CD4-positive, alpha-beta T cell (primary cell): ENCODE data around the gene KRTAP10-1. TPM values are rescaled to one million over a fixed set of nuclear protein-coding genes. Genes with fewer than 3 reads are reported as not detected.

Experiments used
- ATAC-seq: fragments of 200-7000 bp; cut with Tn5 transposase; one replicate; pipeline ENCODE4 v1.10.0; 2022; ENCODE audit warnings: mild to moderate bottlenecking; ENCODE audit not compliant: poor library complexity
- CTCF ChIA-PET: fragments of 350-600 bp; sonication (Branson Sonifier 250); formaldehyde crosslinking; loops from one replicate; lab custom pipeline; 2021; ENCODE audit warnings: antibody characterized with exemption, inconsistent platforms; lab: Charles Lee
- POLR2A ChIA-PET: fragments of 350-600 bp; sonication (Branson Sonifier 250); formaldehyde crosslinking; loops from one replicate; lab custom pipeline; 2021; ENCODE audit warnings: antibody characterized with exemption, inconsistent platforms; lab: Charles Lee
- DNase-seq, 14 experiments: peaks; one replicate each; pipeline ENCODE4 v3.0.0-alpha.2; 2013 to 2020; ENCODE audit warnings: mixed read lengths in 2 of 14
- H3K27ac ChIP-seq, 2 donors: one replicate each; pipeline versions ENCODE4 v1.5.1 to v1.7.0; 2013; ENCODE audit warnings: low read length in 2 of 2, low read depth in 1 of 2, mild to moderate bottlenecking in 1 of 2
- H3K27me3 ChIP-seq, 2 experiments: 1 replicate in 1 of 2; 2 replicates in 1 of 2; pipeline versions ENCODE4 v1.6.1 to v1.7.0; 2013; ENCODE audit warnings: low read length in 2 of 2, control low read depth in 1 of 2, mild to moderate bottlenecking in 1 of 2, moderate library complexity in 1 of 2; ENCODE audit not compliant: insufficient read depth in 2 of 2, control insufficient read depth in 1 of 2
- H3K36me3 ChIP-seq: one replicate; pipeline ENCODE4 v1.6.1; 2013; ENCODE audit warnings: low read length, control low read depth; ENCODE audit not compliant: insufficient read depth
- H3K4me1 ChIP-seq: one replicate; pipeline ENCODE4 v1.6.1; 2013; ENCODE audit warnings: low read length, control low read depth; ENCODE audit not compliant: insufficient read depth
- H3K4me3 ChIP-seq: one replicate; pipeline ENCODE4 v1.5.1; 2013; ENCODE audit warnings: mild to moderate bottlenecking, low read length, moderate library complexity
- H3K9me3 ChIP-seq, 2 experiments: 1 replicate in 1 of 2; 2 replicates in 1 of 2; pipeline versions ENCODE4 v1.6.1 to v1.7.0; 2013; ENCODE audit warnings: low read length in 2 of 2, mild to moderate bottlenecking in 2 of 2, control low read depth in 1 of 2, moderate library complexity in 1 of 2; ENCODE audit not compliant: control insufficient read depth in 1 of 2, insufficient read depth in 1 of 2
- H3K27ac Mint-ChIP-seq: one replicate; pipeline ENCODE4 v1.8.0; 2020; ENCODE audit warnings: mixed read lengths
- H3K27me3 Mint-ChIP-seq: one replicate; pipeline ENCODE4 v1.8.0; 2021; ENCODE audit warnings: mixed read lengths
- H3K36me3 Mint-ChIP-seq: one replicate; pipeline ENCODE4 v1.8.0; 2021; ENCODE audit warnings: low read depth, mixed read lengths
- H3K4me1 Mint-ChIP-seq: one replicate; pipeline ENCODE4 v1.8.0; 2021; ENCODE audit warnings: low read depth, mixed read lengths
- H3K4me3 Mint-ChIP-seq: one replicate; pipeline ENCODE4 v1.8.0; 2020; ENCODE audit warnings: mild to moderate bottlenecking, mixed read lengths
- H3K9me3 Mint-ChIP-seq: one replicate; pipeline ENCODE4 v1.8.0; 2020; ENCODE audit warnings: mixed read lengths
- CTCF ChIP-seq: fragments of 200-600 bp; IDR thresholded peaks from one replicate; pipeline ENCODE4 v1.8.0; 2022; ENCODE audit warnings: antibody characterized with exemption, mild to moderate bottlenecking
- intact Hi-C, 2 experiments: fragments of 100-400 bp; cut with DNase I in 1 of 2; cut with micrococcal nuclease in 1 of 2; formaldehyde crosslinking; loops; one replicate each; pipeline versions ENCODE4 v1.15.1 to v1.9.0; 2023 to 2025; cut with DNase I, micrococcal nuclease
- total RNA-seq, 174 experiments: library from RNA in 2 of 174; stranded (reverse) in 2 of 174; gene quantifications; one replicate each; pipeline ENCODE4 v1.2.3 and lab custom pipeline; 2021 to 2026

The KRTAP10-1 gene
- total RNA-seq, 2 experiments from 2014 or later: not detected

- CTCF ChIA-PET: no interaction called here
- ATAC-seq: no peak
- intact Hi-C loops: no loop called here
Measured at GRCh38 chr21:44567481-44568171, 27.6 kb upstream of the KRTAP10-1 start.

GRCh38 chr21:44566403-44566802, 26.4 kb upstream of the KRTAP10-1 start:
- no peak for ATAC-seq
- H3K4me1 ChIP-seq: no peaks in the 10 kb centered on the region
- H3K27me3 ChIP-seq: no peaks in the 10 kb centered on the region
- H3K4me1 Mint-ChIP-seq: peaks cover 14% of the 10 kb centered on the region
- intact Hi-C loops: no loop called here
- no peak for DNase-seq
- no peaks in the 10 kb centered on the region for H3K36me3 ChIP-seq
- CTCF ChIA-PET: no interaction called here
- H3K9me3 Mint-ChIP-seq: peaks cover 10% of the 10 kb centered on the region
- no peak overlapping the region for H3K4me3 ChIP-seq
- no peaks in the 10 kb centered on the region for H3K27me3 Mint-ChIP-seq
- no peak overlapping the region for H3K27ac Mint-ChIP-seq
- H3K27ac ChIP-seq: no peak overlapping the region
- H3K9me3 ChIP-seq: peaks cover 0 to 5% of the 10 kb centered on the region in 2 experiments
- POLR2A ChIA-PET: no interaction called here
- H3K4me3 Mint-ChIP-seq: no peak overlapping the region
- peaks cover 12% of the 10 kb centered on the region for H3K36me3 Mint-ChIP-seq
- TF ChIP-seq CTCF: no peak

More at GRCh38 chr21:44567481-44568171, 27.6 kb upstream of the KRTAP10-1 start:
- H3K27ac Mint-ChIP-seq: no peak overlapping the region
- H3K27ac ChIP-seq: no peak overlapping the region
- POLR2A ChIA-PET: no interaction called here
- no peaks in the 10 kb centered on the region for H3K36me3 ChIP-seq
- H3K4me1 ChIP-seq: no peaks in the 10 kb centered on the region
- DNase-seq: no peak
- H3K4me3 ChIP-seq: no peak overlapping the region
- no peak for TF ChIP-seq CTCF
- H3K9me3 ChIP-seq: peaks cover 0 to 10% of the 10 kb centered on the region in 2 experiments
- no peak overlapping the region for H3K4me3 Mint-ChIP-seq
- peaks cover 2% of the 10 kb centered on the region for H3K27me3 Mint-ChIP-seq
- H3K27me3 ChIP-seq: no peaks in the 10 kb centered on the region
- peaks cover under 1% of the 10 kb centered on the region for H3K36me3 Mint-ChIP-seq
- H3K4me1 Mint-ChIP-seq: peaks cover 14% of the 10 kb centered on the region
- peaks cover 3% of the 10 kb centered on the region for H3K9me3 Mint-ChIP-seq

GRCh38 chr21:44564886-44565598, 25.0 kb upstream of the KRTAP10-1 start:
- no peak for ATAC-seq
- Histone ChIP-seq H3K4me1 (no peaks in the 10 kb centered on the region), H3K27me3 (no peaks in the 10 kb centered on the region), H3K36me3 (no peaks in the 10 kb centered on the region), H3K27ac (peak overlapping the region in 1 of 2 donors; percentile 17), H3K4me3 (no peak overlapping the region), H3K9me3 (peaks cover 0 to 4% of the 10 kb centered on the region in 2 experiments)
- H3K36me3 Mint-ChIP-seq: peaks cover 24% of the 10 kb centered on the region
- ChIA-PET CTCF (interaction anchor here (0.5 kb wide), 1 partner anchor 247 kb away, joined by 4 read pairs; no protein-coding TSS in a partner anchor), POLR2A (no interaction called here)
- H3K27ac Mint-ChIP-seq: peak overlapping the region; percentile 39
- no peak overlapping the region for H3K4me3 Mint-ChIP-seq
- peak in 1 of 14 experiments; percentile 44 for DNase-seq
- H3K4me1 Mint-ChIP-seq: peaks cover 14% of the 10 kb centered on the region
- no peaks in the 10 kb centered on the region for H3K27me3 Mint-ChIP-seq
- intact Hi-C loops: no loop called here
- peaks cover 15% of the 10 kb centered on the region for H3K9me3 Mint-ChIP-seq
- TF ChIP-seq CTCF: no peak
